Measurements from ENCODE around the gene ZNF350. TPM values are rescaled to one million over a fixed set of nuclear protein-coding genes. Genes with fewer than 3 reads are reported as not detected.
"Not testable (repeated sequence)": the region's sequence is repeated elsewhere in the genome, so short reads cannot be mapped to it uniquely, and the experiment has no call there.

Gene ZNF350
- total RNA-seq, 4 donors from 2014 or later, result 7.8 to 30.3 (median 14.5) TPM

DNA sequence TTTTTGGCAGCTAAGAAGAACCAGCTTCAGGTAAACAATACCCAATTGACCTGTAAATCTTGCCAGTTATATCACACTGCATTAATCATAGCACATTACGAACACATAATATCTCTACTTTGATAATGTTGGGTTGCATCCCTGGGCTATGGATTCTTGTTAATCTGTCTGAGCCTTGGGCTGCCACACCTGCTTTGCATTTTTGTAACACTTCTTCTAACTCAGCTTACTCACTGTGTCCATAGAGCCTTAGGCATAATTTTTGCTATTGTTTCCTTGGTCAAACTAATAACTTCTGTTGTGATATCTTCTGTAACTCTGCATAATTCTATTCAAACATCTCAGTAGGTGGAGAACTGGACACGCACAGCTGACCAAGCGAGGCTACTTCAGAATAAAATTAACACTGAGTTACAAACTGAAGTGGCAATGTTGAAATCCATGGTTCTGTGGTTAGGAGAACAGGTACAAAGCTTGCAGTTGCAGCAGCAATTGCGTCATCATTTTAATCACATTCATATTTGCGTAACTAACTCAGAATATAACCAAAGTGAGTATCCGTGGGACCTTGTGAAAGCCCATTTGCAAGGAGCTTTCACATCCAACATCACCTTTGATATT, 6.4 kb downstream of the ZNF350 start:
- Histone ChIP-seq H3K4me1 (peaks cover 0 to 4% (median under 1%) of the 10 kb centered on the region in 4 donors), H3K27me3 (no peaks in the 10 kb centered on the region), H3K9me3 (peaks cover 64 to 92% of the 10 kb centered on the region in 2 donors), H3K27ac (no peak overlapping the region), H3K4me3 (no peak overlapping the region), H3K36me3 (peaks cover 0 to 52% (median 13%) of the 10 kb centered on the region in 4 donors)
- TF ChIP-seq POLR2A (IDR thresholded peaks at IDR 0.05), result no peak
- TF ChIP-seq, protein P1, sequence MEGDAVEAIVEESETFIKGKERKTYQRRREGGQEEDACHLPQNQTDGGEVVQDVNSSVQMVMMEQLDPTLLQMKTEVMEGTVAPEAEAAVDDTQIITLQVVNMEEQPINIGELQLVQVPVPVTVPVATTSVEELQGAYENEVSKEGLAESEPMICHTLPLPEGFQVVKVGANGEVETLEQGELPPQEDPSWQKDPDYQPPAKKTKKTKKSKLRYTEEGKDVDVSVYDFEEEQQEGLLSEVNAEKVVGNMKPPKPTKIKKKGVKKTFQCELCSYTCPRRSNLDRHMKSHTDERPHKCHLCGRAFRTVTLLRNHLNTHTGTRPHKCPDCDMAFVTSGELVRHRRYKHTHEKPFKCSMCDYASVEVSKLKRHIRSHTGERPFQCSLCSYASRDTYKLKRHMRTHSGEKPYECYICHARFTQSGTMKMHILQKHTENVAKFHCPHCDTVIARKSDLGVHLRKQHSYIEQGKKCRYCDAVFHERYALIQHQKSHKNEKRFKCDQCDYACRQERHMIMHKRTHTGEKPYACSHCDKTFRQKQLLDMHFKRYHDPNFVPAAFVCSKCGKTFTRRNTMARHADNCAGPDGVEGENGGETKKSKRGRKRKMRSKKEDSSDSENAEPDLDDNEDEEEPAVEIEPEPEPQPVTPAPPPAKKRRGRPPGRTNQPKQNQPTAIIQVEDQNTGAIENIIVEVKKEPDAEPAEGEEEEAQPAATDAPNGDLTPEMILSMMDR (IDR thresholded peaks at IDR 0.05), result no peak
- TF ChIP-seq EP300 (IDR thresholded peaks at IDR 0.05; ENCODE audit: low read depth), result no peak
- TF ChIP-seq POLR2AphosphoS5 (IDR thresholded peaks at IDR 0.05), result no peak
- no peak for DNase-seq
- intact Hi-C loops (cut with DNase I; ENCODE audit: low total_unique reads) (no loop called here), in situ Hi-C loops (cut with MboI; ENCODE audit: low pct_ligation_motif_present in 1 of 4, low pct_unique_long_range_greater_than_20kb in 1 of 4, low sequenced_read_pairs in 3 of 4) (no loop called here)
- 67 to 96% methylated on average over 2 to 6 of the region's 6 CpGs for WGBS, 2 donors (ENCODE audit: low coverage in 1 of 2)

DNA sequence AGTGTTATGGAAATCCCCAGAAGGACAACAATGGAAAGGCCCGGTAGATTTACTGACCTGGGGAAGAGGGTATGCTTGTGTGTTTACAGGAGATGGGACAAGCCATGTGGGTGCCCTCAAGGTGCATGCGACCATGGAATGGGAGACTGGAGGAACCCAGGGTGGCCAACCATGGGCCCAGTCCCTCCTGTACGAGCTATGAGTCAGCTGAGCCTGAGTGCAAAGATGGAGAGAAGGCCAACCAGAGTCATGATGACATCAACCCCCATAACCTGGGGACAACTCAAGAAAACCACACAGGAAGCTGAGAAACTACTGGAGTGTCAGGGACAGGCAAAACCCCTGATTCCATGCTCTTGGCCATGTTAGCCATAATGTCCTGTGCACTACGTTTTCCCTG, 7.8 kb downstream of the ZNF350 start:
- TF ChIP-seq, protein P1 (IDR thresholded peaks at IDR 0.05), result no peak
- TF ChIP-seq POLR2AphosphoS5 (IDR thresholded peaks at IDR 0.05), result no peak
- TF ChIP-seq EP300 (IDR thresholded peaks at IDR 0.05; ENCODE audit: low read depth), result no peak
- DNase-seq, result no peak
- Histone ChIP-seq H3K27me3 (no peaks in the 10 kb centered on the region), H3K27ac (no peak overlapping the region), H3K4me1 (no peaks in the 10 kb centered on the region), H3K36me3 (peaks cover 0 to 64% (median 20%) of the 10 kb centered on the region in 4 donors), H3K9me3 (peaks cover 63 to 92% of the 10 kb centered on the region in 2 donors), H3K4me3 (no peak overlapping the region)
- 97 to 100% methylated on average over 1 to 4 of the region's 4 CpGs for WGBS, 2 donors (ENCODE audit: low coverage in 1 of 2)
- in situ Hi-C loops (cut with MboI; ENCODE audit: low pct_ligation_motif_present in 1 of 4, low pct_unique_long_range_greater_than_20kb in 1 of 4, low sequenced_read_pairs in 3 of 4), result no loop called here
- intact Hi-C loops (cut with DNase I; ENCODE audit: low total_unique reads), result no loop called here

DNA sequence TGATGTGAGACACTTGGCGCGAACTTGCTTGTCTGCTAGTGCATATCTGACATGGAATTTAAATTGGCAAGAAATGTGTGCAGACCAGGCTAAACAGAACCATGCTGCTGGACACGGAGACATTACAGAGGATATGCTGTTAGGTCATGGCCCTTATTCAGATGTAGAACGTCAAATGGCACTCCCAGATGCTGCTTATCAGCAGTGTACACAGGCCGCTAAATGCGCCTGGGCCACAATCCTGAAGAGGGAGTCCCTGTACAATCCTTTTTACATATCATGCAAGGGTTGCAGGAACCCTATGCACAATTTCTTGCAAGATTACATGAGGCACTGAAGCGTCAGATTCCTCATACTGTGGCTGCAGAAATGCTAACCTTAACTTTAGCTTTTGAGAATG, 9.3 kb downstream of the ZNF350 start:
- TF ChIP-seq POLR2A (IDR thresholded peaks at IDR 0.05) (no peak), EP300 (IDR thresholded peaks at IDR 0.05; ENCODE audit: low read depth) (no peak)
- TF ChIP-seq, protein P1 (IDR thresholded peaks at IDR 0.05), result no peak
- Histone ChIP-seq H3K27me3 (no peaks in the 10 kb centered on the region), H3K27ac (no peak overlapping the region), H3K4me1 (no peaks in the 10 kb centered on the region), H3K9me3 (peaks cover 72 to 94% of the 10 kb centered on the region in 2 donors), H3K4me3 (no peak overlapping the region), H3K36me3 (peaks cover 0 to 65% (median 30%) of the 10 kb centered on the region in 4 donors)
- 96 to 100% methylated on average over 3 to 7 of the region's 7 CpGs for WGBS, 2 donors (ENCODE audit: low coverage in 1 of 2)
- in situ Hi-C loops (cut with MboI; ENCODE audit: low pct_ligation_motif_present in 1 of 4, low pct_unique_long_range_greater_than_20kb in 1 of 4, low sequenced_read_pairs in 3 of 4) (no loop called here), intact Hi-C loops (cut with DNase I; ENCODE audit: low total_unique reads) (no loop called here)
- DNase-seq, result no peak

DNA sequence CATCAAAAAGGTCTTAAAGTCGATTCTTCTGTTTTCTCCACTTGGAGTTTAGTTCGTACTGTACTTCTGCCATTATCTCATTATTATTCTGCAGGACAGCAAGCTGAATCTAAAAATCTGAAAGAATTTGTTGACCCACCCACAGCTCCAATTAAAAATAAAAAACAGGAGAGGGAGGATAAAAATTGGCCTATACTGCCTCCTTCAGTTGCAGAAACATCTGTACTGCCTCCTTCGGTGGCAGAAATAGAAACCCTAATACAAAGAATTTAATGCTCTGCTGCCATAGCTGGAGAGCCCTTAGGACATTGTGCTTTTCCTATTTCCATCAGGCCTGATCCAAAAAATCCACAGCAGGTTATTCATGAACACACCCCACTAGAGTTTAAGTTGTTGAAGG, 9.8 kb downstream of the ZNF350 start:
- H3K9me3 ChIP-seq, result peaks cover 77 to 95% of the 10 kb centered on the region in 2 donors
- 93 to 100% methylated on average over 3 of the region's 3 CpGs for whole genome bisulfite sequencing, 2 donors (ENCODE audit: low coverage in 1 of 2)
- DNase-seq, result no peak
- H3K4me3 ChIP-seq, result no peak overlapping the region
- no peaks in the 10 kb centered on the region for H3K27me3 ChIP-seq
- intact Hi-C loops (cut with DNase I; ENCODE audit: low total_unique reads) (no loop called here), in situ Hi-C loops (cut with MboI; ENCODE audit: low pct_ligation_motif_present in 1 of 4, low pct_unique_long_range_greater_than_20kb in 1 of 4, low sequenced_read_pairs in 3 of 4) (no loop called here)
- peaks cover 0 to 67% (median 32%) of the 10 kb centered on the region in 4 donors for H3K36me3 ChIP-seq
- no peak for TF ChIP-seq POLR2AphosphoS5 (IDR thresholded peaks at IDR 0.05)
- TF ChIP-seq, protein P1 (IDR thresholded peaks at IDR 0.05), result no peak
- no peak for TF ChIP-seq EP300 (IDR thresholded peaks at IDR 0.05; ENCODE audit: low read depth)
- no peak for TF ChIP-seq POLR2A (IDR thresholded peaks at IDR 0.05)
- no peak overlapping the region for H3K27ac ChIP-seq
- no peaks in the 10 kb centered on the region for H3K4me1 ChIP-seq

DNA sequence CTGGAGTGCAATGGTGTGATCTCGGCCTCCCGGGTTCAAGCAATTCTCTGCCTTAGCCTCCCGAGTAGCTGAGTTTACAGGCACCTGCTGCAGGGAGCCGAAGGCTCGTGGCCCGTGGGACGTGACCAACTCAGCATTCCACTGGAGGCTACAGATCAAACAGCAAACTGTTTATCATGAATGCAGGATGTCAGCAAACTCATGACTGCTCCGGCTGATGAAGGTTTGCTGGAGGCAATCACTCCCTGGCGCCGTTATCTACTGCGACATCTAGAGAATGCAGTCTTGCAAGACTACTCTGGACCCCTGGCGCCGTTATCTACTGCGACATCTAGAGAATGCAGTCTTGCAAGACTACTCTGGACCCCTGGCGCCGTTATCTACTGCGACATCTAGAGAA, 10.9 kb downstream of the ZNF350 start:
- intact Hi-C loops (cut with DNase I; ENCODE audit: low total_unique reads); H3K4me1 ChIP-seq; in situ Hi-C loops (cut with MboI; ENCODE audit: low pct_ligation_motif_present in 1 of 4, low pct_unique_long_range_greater_than_20kb in 1 of 4, low sequenced_read_pairs in 3 of 4); H3K27me3 ChIP-seq; DNase-seq; H3K4me3 ChIP-seq; H3K27ac ChIP-seq: not testable (repeated sequence)
- WGBS, 2 donors (ENCODE audit: low coverage in 1 of 2), result 96 to 100% methylated on average over 6 to 17 of the region's 17 CpGs
- H3K36me3 ChIP-seq, result peaks cover 3 to 67% (median 33%) of the 10 kb centered on the region in 4 donors
- peaks cover 81 to 95% of the 10 kb centered on the region in 2 donors for H3K9me3 ChIP-seq
